ENCODE measurements around the gene ANO6. TPM values are rescaled to one million over a fixed set of nuclear protein-coding genes. Genes with fewer than 3 reads are reported as not detected.

ANO6 gene
- total and polyA plus RNA-seq, 2 of the 4 experiments (the other 2 are of a cell fraction): 21.6 to 41.0 TPM

DNA sequence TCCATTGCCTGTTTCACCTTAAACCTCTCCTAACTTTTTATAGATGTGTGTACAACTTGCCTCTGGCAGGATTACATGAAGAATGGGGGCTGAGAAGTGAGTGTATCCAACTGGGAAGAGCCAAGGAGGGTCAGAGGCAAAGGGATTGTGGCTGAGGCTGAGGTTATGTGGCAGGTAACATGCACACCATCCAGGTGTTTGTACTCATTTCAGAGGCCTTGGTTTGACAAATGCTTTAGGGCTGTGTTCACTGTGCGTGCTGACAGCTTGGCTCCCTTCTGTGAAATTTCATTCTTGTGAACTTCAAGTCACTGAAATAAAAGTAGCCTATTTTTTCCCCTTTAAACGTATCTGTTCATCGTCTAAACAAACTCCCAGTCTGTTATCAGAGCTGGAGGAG lies 47.7 kb downstream of the ANO6 start:
- Histone ChIP-seq H4K8ac (ENCODE audit: low read depth in 2 of 2, low read length in 2 of 2) (no peak overlapping the region), H3K9ac (ENCODE audit: low read depth, low read length) (no peak overlapping the region), H3K4me3 (ENCODE audit: insufficient read depth, low read depth, low read length) (no peak overlapping the region), H2BK20ac (ENCODE audit: low read depth, low read length) (no peak overlapping the region), H2AK5ac (ENCODE audit: low read depth, low read length) (no peak overlapping the region), H3K23ac (ENCODE audit: low read depth, low read length) (no peak overlapping the region), H3K9me3 (ENCODE audit: control insufficient read depth, insufficient read depth, low read length) (no peaks in the 10 kb centered on the region), H4K5ac (ENCODE audit: low read depth, low read length) (no peak overlapping the region), H3K4ac (ENCODE audit: low read depth, low read length) (no peak overlapping the region), H3K4me1 (ENCODE audit: control insufficient read depth, insufficient read depth, low read length) (peaks cover 9% of the 10 kb centered on the region), H2AFZ (replicated peaks; ENCODE audit: low read length, poor library complexity) (no peak overlapping the region), H3K79me1 (ENCODE audit: low read depth in 1 of 2, low read length in 2 of 2) (peaks cover 40 to 72% of the 10 kb centered on the region in 2 experiments), H3K27ac (ENCODE audit: insufficient read depth, low read length) (no peak overlapping the region), H2BK120ac (ENCODE audit: low read depth, low read length) (no peak overlapping the region), H2BK15ac (ENCODE audit: low read depth, low read length) (no peak overlapping the region), H3K4me2 (ENCODE audit: low read depth, low read length) (no peak overlapping the region), H3K14ac (replicated peaks; ENCODE audit: low read depth, low read length) (no peak overlapping the region), H4K20me1 (ENCODE audit: insufficient read depth, low read length) (peaks cover 6% of the 10 kb centered on the region; the same call in 1 of the 2 replicates), H4K91ac (ENCODE audit: insufficient read depth, low read depth, low read length) (no peak overlapping the region), H3K18ac (ENCODE audit: low read depth, low read length) (no peak overlapping the region), H2BK5ac (ENCODE audit: low read depth, low read length, poor library complexity, severe bottlenecking) (no peak overlapping the region), H3K56ac (ENCODE audit: extremely low read depth, insufficient read depth, low read length) (no peak overlapping the region), H3K27me3 (ENCODE audit: control insufficient read depth, insufficient read depth, low read length) (no peaks in the 10 kb centered on the region), H2AK9ac (replicated peaks; ENCODE audit: low read depth, low read length, poor library complexity) (no peak overlapping the region), H3K36me3 (ENCODE audit: control insufficient read depth, insufficient read depth, low read length) (no peaks in the 10 kb centered on the region), H3K9me1 (ENCODE audit: insufficient read depth, low read length) (peaks cover 19% of the 10 kb centered on the region)
- ATAC-seq (ENCODE audit: low read depth) (no peak), DNase-seq (no peak)
- TF ChIP-seq, protein P1, sequence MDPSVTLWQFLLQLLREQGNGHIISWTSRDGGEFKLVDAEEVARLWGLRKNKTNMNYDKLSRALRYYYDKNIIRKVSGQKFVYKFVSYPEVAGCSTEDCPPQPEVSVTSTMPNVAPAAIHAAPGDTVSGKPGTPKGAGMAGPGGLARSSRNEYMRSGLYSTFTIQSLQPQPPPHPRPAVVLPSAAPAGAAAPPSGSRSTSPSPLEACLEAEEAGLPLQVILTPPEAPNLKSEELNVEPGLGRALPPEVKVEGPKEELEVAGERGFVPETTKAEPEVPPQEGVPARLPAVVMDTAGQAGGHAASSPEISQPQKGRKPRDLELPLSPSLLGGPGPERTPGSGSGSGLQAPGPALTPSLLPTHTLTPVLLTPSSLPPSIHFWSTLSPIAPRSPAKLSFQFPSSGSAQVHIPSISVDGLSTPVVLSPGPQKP (IDR thresholded peaks at IDR 0.05; ENCODE audit: borderline replicate concordance, low read depth, low read length): no peak
- TF ChIP-seq NFE2L2 (IDR thresholded peaks at IDR 0.05; ENCODE audit: low read depth, low read length): no peak
- TF ChIP-seq RCOR1 (IDR thresholded peaks at IDR 0.05; ENCODE audit: insufficient replicate concordance, low read length): no peak
- TF ChIP-seq, protein P2, sequence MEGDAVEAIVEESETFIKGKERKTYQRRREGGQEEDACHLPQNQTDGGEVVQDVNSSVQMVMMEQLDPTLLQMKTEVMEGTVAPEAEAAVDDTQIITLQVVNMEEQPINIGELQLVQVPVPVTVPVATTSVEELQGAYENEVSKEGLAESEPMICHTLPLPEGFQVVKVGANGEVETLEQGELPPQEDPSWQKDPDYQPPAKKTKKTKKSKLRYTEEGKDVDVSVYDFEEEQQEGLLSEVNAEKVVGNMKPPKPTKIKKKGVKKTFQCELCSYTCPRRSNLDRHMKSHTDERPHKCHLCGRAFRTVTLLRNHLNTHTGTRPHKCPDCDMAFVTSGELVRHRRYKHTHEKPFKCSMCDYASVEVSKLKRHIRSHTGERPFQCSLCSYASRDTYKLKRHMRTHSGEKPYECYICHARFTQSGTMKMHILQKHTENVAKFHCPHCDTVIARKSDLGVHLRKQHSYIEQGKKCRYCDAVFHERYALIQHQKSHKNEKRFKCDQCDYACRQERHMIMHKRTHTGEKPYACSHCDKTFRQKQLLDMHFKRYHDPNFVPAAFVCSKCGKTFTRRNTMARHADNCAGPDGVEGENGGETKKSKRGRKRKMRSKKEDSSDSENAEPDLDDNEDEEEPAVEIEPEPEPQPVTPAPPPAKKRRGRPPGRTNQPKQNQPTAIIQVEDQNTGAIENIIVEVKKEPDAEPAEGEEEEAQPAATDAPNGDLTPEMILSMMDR (conservative IDR thresholded peaks at IDR 0.05; ENCODE audit: low read depth, low read length): no peak
- no peak for TF ChIP-seq MAZ (IDR thresholded peaks at IDR 0.05; ENCODE audit: borderline replicate concordance, low read depth, low read length)
- TF ChIP-seq, protein P3, sequence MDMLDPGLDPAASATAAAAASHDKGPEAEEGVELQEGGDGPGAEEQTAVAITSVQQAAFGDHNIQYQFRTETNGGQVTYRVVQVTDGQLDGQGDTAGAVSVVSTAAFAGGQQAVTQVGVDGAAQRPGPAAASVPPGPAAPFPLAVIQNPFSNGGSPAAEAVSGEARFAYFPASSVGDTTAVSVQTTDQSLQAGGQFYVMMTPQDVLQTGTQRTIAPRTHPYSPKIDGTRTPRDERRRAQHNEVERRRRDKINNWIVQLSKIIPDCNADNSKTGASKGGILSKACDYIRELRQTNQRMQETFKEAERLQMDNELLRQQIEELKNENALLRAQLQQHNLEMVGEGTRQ (IDR thresholded peaks at IDR 0.05; ENCODE audit: low read depth, low read length): no peak
- TF ChIP-seq MXI1 (IDR thresholded peaks at IDR 0.05; ENCODE audit: borderline replicate concordance, low read depth, low read length): no peak
- TF ChIP-seq SMC3 (IDR thresholded peaks at IDR 0.05; ENCODE audit: low read depth, low read length): no peak
- TF ChIP-seq BHLHE40 (IDR thresholded peaks at IDR 0.05; ENCODE audit: low read depth, low read length): no peak
- no peak for TF ChIP-seq CEBPB (IDR thresholded peaks at IDR 0.05; ENCODE audit: low read depth, low read length)
- no peak for TF ChIP-seq RAD21 (IDR thresholded peaks at IDR 0.05; ENCODE audit: low read length)
- TF ChIP-seq POLR2A (IDR thresholded peaks at IDR 0.05; ENCODE audit: low read depth, low read length): no peak
- no peak for TF ChIP-seq RFX5 (IDR thresholded peaks at IDR 0.05; ENCODE audit: low read depth, low read length)
- no peak for TF ChIP-seq CHD1 (IDR thresholded peaks at IDR 0.05; ENCODE audit: low read depth, low read length)
- TF ChIP-seq MAFK (IDR thresholded peaks at IDR 0.05; ENCODE audit: low read depth, low read length): no peak
- no peak for TF ChIP-seq FOS (IDR thresholded peaks at IDR 0.05; ENCODE audit: low read depth, low read length)
- dilution Hi-C loops (cut with HindIII; ENCODE audit: low sequenced_read_pairs, unreplicated experiment) (no loop called here), intact Hi-C loops (cut with micrococcal nuclease) (no loop called here), in situ Hi-C loops (cut with MboI; ENCODE audit: low sequenced_read_pairs) (no loop called here)
- no CpG with 5 or more reads among the region's 3 CpGs for WGBS, 2 experiments (ENCODE audit: extremely low coverage in 2 of 2, insufficient read length in 1 of 2)
- BruUV-seq (replicated peaks): no TSS peak
- ChIA-PET CTCF (no interaction called here), POLR2A (ENCODE audit: unreplicated experiment) (no interaction called here)

Measured in IMR-90 (cell line).